ENCODE measurements around the gene RENBP. TPM values are rescaled to one million over a fixed set of nuclear protein-coding genes. Genes with fewer than 3 reads are reported as not detected.

The RENBP gene
- total and polyA plus RNA-seq, 9 of the 15 experiments (the other 6 are each of a cell fraction or from before 2014, with no cell fraction given) = 0.07 to 14.8 (median 10.6) TPM; not detected in 1

DNA sequence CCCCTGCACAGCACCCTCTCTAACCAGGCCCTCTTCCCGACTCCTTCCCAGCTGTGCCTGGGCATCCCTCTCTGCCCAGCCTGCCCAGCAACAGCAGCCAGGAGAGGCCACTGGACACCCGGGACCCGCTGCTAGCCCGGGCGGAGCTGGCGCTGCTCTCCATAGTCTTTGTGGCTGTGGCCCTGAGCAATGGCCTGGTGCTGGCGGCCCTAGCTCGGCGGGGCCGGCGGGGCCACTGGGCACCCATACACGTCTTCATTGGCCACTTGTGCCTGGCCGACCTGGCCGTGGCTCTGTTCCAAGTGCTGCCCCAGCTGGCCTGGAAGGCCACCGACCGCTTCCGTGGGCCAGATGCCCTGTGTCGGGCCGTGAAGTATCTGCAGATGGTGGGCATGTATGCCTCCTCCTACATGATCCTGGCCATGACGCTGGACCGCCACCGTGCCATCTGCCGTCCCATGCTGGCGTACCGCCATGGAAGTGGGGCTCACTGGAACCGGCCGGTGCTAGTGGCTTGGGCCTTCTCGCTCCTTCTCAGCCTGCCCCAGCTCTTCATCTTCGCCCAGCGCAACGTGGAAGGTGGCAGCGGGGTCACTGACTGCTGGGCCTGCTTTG is 38.9 kb downstream of the RENBP start:
- ChIA-PET POLR2A (interaction anchor here (0.6 kb wide), 1 partner anchor 20 kb away, joined by 3 read pairs; no protein-coding TSS in a partner anchor), CTCF (ENCODE audit: low intra/inter-chr PET ratio) (no interaction called here)
- no TSS peak for BruUV-seq (replicated peaks)
- Histone ChIP-seq H3K79me2 (ENCODE audit: control insufficient read depth, insufficient read depth, low read length) (no peaks in the 10 kb centered on the region), H3K9me3 (replicated peaks; ENCODE audit: control insufficient read depth, insufficient read depth, low read depth, low read length) (no peaks in the 10 kb centered on the region), H3K36me3 (ENCODE audit: control insufficient read depth, insufficient read depth, low read length) (peaks cover 8% of the 10 kb centered on the region; the same call in 1 of the 3 replicates), H3K4me3 (no peak overlapping the region), H3K9me1 (ENCODE audit: control insufficient read depth, insufficient read depth, low read length) (no peaks in the 10 kb centered on the region), H3K27ac (ENCODE audit: extremely low read depth, low read depth, low read length) (no peak overlapping the region), H2AFZ (ENCODE audit: low read depth, low read length) (no peak overlapping the region), H4K20me1 (replicated peaks; ENCODE audit: control insufficient read depth, insufficient read depth, low read length) (peaks cover 5% of the 10 kb centered on the region; the same call in 1 of the 2 replicates), H3K9ac (ENCODE audit: insufficient read depth in 1 of 2, low read depth in 2 of 2, low read length in 2 of 2) (no peak overlapping the region), H3K4me1 (replicated peaks in 1 of 2; ENCODE audit: control insufficient read depth in 2 of 2, insufficient read depth in 2 of 2, low read length in 2 of 2) (peaks cover 15 to 85% of the 10 kb centered on the region in 2 experiments), H3K4me2 (ENCODE audit: insufficient read depth, low read length) (no peak overlapping the region), H3K27me3 (ENCODE audit: control insufficient read depth in 2 of 2, insufficient read depth in 2 of 2, low read length in 2 of 2) (no peaks in the 10 kb centered on the region; a peak in 1 of 5 replicates)
- no peak for FAIRE-seq
- in situ Hi-C loops (cut with MboI) (no loop called here), intact Hi-C loops (cut with micrococcal nuclease) (no loop called here)
- WGBS (ENCODE audit: insufficient coverage, low coverage, missing lambda C conversion rate) = 72% methylated on average over 17 of the region's 32 CpGs
- DNase-seq (ENCODE audit: extremely low read depth in 1 of 4, low spot score in 3 of 4) = no peak
- 0 out of 2 replicates have a peak, but pooled peaks have one; percentile 27 for TF ChIP-seq RBFOX2 (IDR thresholded peaks at IDR 0.05; ENCODE audit: low read depth, low read length)
- 0 out of 2 replicates have a peak, but pooled peaks have one; percentile 47 for TF ChIP-seq HNRNPL (IDR thresholded peaks at IDR 0.05; ENCODE audit: low read depth, low read length)
- peak; percentile 59 for TF ChIP-seq POLR2G (IDR thresholded peaks at IDR 0.05; ENCODE audit: low read depth, low read length)
- TF ChIP-seq, protein P1, sequence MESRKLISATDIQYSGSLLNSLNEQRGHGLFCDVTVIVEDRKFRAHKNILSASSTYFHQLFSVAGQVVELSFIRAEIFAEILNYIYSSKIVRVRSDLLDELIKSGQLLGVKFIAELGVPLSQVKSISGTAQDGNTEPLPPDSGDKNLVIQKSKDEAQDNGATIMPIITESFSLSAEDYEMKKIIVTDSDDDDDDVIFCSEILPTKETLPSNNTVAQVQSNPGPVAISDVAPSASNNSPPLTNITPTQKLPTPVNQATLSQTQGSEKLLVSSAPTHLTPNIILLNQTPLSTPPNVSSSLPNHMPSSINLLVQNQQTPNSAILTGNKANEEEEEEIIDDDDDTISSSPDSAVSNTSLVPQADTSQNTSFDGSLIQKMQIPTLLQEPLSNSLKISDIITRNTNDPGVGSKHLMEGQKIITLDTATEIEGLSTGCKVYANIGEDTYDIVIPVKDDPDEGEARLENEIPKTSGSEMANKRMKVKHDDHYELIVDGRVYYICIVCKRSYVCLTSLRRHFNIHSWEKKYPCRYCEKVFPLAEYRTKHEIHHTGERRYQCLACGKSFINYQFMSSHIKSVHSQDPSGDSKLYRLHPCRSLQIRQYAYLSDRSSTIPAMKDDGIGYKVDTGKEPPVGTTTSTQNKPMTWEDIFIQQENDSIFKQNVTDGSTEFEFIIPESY (CRISPR knock-in tag; IDR thresholded peaks at IDR 0.05) = peak; percentile 79
- TF ChIP-seq ZC3H8 (IDR thresholded peaks at IDR 0.05) = no peak
- no peak for TF ChIP-seq POLR2A (conservative IDR thresholded peaks at IDR 0.05)
- no peak for TF ChIP-seq ETV6 (IDR thresholded peaks at IDR 0.05; ENCODE audit: borderline replicate concordance in 1 of 2, low read depth in 2 of 2, low read length in 1 of 2)
- no peak for TF ChIP-seq ETV6 (CRISPR knock-in tag; IDR thresholded peaks at IDR 0.05; ENCODE audit: borderline replicate concordance)
- TF ChIP-seq CCAR2 (IDR thresholded peaks at IDR 0.05; ENCODE audit: low read depth, low read length) = no peak
- no peak for ATAC-seq
